GM19023 (cell line): ENCODE measurements around the gene SND1.

Experiments used
- ATAC-seq: cut with Tn5 transposase; IDR thresholded peaks from one replicate; pipeline ENCODE4 v1.9.1; 2021; ENCODE audit warnings: mild to moderate bottlenecking, moderate library complexity; ENCODE audit not compliant: unreplicated experiment

Gene SND1

GRCh38 chr7:128076796-128077271 lies 424.8 kb downstream of the SND1 start:
- no peak for ATAC-seq

GRCh38 chr7:128078309-128078708 lies 426.3 kb downstream of the SND1 start:
- ATAC-seq, result no peak

DNA sequence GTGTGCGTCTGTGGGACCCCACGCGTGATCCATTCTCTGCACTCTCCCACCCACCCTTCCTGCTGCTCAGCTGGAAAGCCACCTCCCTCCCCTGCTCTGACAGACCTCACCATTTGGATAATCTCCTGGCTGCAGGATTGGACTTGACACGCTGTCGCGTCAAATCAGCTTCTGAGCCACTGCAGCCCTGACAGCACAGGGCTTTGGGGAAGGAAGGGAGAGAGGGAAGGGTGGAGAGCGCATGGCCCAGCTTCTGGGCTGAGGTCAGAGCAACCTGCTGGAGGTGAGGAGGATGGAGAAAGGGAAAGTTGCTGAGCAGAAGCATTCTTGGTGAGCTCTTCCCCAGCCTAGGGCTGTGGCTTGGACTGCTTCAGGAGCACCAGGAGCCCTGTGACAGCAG lies 428.2 kb downstream of the SND1 start:
- ATAC-seq, result no peak

DNA sequence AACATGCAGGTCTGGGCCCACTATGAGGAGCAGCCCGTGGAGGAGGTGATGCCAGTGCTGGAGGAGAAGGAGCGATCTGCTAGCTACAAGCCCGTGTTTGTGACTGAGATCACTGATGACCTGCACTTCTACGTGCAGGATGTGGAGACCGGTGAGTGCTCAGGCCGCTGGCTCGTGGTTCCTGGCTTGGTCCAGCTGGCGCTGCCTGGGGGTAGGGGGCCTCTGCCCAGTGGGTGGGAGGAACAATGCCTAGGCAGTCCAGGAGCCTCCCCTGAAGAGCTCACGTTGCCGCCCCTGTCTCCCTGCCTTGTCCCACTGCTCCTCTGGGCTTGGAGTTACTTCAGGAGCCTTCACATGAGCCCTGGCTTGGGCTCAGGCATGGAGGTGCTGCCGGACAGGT lies 429.4 kb downstream of the SND1 start:
- no peak for ATAC-seq

DNA sequence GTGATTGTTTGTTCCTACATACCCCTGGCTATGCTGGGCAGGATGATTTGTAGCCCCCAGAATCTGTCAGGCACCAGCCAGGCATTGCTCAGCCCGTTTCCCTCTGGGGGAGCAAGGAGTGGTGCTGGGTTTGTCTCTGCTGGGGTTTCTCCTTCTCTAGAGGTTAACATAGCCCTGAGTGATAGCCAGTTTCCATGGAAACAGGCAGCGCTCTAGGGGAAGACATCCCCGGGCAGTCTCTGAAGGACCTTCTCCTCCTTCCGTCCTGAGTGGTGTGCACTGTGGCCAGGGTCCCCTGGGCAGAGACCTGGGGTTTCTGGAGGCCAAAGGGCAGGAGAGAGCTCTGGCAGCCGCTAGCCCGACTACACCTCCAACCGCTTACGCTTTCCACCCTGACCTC lies 429.8 kb downstream of the SND1 start:
- ATAC-seq, result no peak

DNA sequence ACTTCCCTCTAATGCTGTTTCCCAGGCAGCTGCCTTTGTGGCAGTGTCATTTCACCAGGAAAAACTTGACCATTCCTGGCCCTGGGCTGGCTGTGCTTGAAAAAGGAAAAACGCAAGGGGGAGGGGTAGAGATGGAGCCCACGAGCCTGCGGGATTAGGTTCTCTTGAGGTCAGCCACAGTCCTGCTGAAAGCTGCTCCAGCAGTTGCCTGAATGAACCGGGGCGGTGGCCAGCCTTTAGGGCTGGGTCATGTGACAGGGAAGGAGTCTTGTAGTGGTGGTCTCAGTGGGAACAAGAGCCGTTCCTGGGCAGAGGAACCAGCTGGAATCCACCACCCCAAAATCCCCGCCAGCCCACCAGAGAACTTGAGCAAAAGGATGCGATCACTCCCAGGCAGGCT lies 430.4 kb downstream of the SND1 start:
- ATAC-seq, result no peak

DNA sequence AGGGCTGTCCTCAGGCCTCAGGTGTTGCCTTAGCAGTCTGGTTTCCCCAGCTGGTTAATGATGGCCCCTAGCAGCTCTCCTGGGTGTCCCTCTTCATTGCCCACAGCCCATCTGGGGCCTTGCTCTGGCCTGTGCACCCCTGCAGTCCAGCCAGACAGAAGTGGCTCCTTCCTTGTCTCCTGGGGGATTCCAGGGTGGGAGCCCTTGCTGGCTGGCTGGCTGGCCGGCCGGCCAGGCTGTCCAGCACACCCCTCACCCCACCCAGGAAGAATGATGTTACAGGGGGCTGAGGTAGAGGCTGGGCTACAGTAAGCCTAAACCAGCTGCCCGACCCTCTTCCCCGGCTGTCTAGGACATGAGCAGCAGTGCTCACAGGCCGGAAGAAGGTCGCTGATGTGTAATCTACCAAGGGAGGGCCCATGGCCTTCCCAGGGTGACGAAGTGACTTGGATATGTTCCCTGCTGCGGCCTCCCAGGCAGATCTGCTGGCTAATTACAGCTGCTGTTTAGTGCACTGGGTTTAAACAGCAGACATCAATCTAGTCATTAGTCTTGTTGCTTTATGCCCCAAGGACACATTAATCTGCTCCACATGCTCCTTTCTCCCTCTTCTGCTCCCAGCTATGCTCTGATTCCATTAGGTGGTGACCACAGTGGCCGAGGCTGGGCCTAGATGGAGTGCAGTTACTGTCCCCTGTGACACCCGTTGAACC lies 433.1 kb downstream of the SND1 start:
- no peak for ATAC-seq

- no peak for ATAC-seq
Measured at GRCh38 chr7:128090492-128090891, 438.5 kb downstream of the SND1 start.

GRCh38 chr7:128091106-128091505 lies 439.1 kb downstream of the SND1 start:
- ATAC-seq, result no peak

DNA sequence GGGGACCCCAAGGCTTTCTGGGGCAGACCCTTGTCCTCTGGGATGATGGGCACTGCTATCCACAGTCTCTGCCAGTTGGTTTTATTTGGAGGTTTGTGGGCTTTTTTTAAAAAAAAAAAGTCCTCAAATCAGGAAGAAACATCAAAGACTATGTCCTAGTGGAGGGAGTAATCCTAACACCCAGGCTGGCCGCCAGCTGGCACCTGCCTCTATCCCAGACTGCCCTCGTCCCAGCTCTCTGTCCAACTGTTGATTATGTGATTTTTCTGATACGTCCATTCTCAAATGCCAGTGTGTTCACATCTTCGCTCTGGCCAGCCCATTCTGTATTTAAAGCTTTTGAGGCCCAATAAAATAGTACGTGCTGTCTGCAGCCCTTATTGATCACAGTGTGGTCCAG lies 440.2 kb downstream of the SND1 start:
- ATAC-seq, result no peak

GRCh38 chr7:128093614-128094570 lies 441.9 kb downstream of the SND1 start:
- ATAC-seq, result no peak

DNA sequence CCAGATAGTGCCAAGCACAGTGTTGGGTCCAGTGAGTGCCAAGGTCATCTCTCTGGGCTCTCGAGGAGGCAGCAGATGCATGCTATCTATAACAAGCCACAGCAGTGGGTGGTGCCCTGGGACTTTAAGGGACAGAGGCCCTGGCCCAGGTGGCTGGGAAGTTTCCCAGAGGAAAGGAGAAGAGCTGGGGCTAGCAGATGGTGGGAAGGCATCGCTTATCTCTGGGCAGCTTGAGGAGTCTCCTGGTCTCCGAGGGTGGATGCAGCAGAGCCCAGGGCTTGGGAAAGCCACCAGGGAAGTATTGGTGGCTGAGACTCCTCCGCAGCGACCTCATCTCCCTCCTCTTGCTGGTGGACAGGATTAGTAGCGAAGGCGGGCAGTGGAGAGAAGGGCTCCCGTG lies 442.7 kb downstream of the SND1 start:
- ATAC-seq, result no peak

DNA sequence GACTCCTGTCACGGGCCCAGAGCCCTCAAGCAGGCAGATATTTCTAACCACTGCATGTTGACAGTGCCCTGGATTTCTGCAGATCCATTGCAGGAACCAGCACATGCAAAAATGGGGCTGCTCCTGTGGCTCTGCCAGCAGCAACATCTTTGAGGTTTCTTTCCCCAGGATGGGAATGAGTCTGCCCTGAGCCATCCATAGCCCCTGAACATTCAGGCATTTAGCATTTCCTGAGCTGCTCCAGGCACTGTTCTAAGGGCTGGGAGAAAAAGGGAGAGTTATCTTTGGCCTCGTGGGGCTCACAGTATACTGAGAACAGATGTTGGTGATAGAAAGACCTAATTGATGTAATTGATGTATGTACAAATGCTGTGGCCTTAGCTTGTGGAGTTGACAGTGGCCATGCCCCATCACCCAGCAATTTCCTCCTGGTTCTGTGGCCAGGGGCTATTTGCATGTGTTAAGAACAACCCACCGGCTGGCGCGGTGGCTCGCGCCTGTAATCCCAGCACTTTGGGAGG lies 445.3 kb downstream of the SND1 start:
- ATAC-seq, result no peak

DNA sequence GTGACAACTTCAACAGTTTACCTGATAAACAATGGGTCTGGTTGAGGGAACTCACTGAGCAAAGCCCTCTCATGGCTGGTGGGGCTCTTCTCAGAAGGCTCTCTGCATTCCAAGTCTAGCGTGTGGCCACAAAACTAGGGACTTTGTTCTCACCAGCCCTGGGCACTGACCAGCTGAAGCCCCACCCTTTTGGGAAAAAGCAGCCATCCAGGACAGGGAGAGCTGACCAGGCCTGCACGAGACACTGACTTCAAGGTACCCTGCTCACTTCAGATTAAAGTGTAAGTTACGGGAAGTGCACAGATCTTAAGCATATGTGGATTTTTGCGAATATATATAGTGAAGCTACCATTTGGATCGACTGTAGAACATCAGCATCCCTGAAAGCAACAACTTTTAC lies 446.6 kb downstream of the SND1 start:
- ATAC-seq, result no peak

- ATAC-seq, result no peak
Measured at GRCh38 chr7:128099204-128099671, 447.2 kb downstream of the SND1 start.

DNA sequence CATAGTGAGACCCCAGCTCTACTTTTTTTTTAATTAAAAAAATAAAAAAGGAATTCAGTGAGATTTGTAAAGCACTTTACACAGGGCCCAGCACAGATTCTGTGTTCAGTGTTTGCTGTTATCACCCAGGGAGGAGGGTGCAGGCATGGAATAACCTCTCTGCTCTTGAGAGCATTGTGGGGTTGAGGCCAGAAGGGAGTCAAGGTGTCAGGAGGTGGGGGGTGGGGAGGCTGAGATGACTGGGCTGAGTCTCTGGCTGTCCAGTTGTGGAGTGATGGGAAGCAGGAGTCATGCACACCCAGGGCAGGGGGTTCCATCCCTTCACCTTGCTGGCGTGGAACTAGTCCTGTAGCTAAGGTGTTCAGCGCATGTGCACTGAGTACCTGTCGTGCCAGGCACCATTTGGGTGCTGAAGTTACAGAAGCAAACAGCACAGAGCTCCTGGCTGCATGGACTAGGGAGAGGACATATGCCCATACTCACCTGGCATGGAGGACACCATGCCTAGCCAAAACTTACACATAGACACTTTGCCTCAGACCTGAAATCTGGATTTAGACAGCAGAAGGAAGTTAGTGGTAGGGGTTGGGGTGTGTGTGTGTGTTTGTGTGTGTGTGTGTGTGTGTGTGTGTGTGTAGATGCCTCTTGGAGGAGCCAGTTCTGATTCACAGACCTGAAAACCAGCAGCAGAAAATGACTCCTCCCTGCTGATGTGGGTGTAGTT lies 448.4 kb downstream of the SND1 start:
- ATAC-seq, result no peak

- no peak for ATAC-seq
Measured at GRCh38 chr7:128100949-128101713, 449.1 kb downstream of the SND1 start.

- ATAC-seq, result no peak
Measured at GRCh38 chr7:128102490-128103291, 450.7 kb downstream of the SND1 start.

GRCh38 chr7:128103498-128104107 lies 451.6 kb downstream of the SND1 start:
- peak; percentile 38 for ATAC-seq
